ENCODE results near the gene KIAA0513. TPM values are rescaled to one million over a fixed set of nuclear protein-coding genes. Genes with fewer than 3 reads are reported as not detected.
A peak's percentile ranks its signal among the peaks of the same experiment; 100 is the strongest.

KIAA0513 gene
- total RNA-seq, 1 donor from 2014 or later = 10.3 TPM

DNA sequence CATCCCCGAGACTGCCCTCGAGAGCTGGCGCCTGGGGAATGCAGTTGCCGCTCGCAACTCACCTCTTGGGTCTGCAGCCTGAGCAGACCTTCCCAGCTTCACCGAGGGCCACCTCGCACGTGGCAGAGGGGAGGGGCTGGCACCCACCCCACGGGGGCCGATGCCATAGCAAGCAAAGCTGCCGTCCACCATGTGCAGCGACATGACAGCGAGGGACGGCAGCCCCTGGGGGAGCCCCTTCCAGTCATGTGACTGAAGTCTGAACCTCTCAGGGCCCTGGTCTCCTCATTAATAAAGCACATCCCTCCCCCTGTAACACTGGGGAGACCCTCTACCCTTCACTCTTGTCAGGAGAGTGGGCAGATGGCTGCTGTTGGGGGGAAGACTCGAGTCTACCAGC, 54.2 kb downstream of the KIAA0513 start:
- H3K27me3 Mint-ChIP-seq (ENCODE audit: low read depth) = peaks cover 4% of the 10 kb centered on the region
- DNase-seq (ENCODE audit: low read depth, low spot score) = no peak
- H3K4me3 Mint-ChIP-seq = no peak overlapping the region

DNA sequence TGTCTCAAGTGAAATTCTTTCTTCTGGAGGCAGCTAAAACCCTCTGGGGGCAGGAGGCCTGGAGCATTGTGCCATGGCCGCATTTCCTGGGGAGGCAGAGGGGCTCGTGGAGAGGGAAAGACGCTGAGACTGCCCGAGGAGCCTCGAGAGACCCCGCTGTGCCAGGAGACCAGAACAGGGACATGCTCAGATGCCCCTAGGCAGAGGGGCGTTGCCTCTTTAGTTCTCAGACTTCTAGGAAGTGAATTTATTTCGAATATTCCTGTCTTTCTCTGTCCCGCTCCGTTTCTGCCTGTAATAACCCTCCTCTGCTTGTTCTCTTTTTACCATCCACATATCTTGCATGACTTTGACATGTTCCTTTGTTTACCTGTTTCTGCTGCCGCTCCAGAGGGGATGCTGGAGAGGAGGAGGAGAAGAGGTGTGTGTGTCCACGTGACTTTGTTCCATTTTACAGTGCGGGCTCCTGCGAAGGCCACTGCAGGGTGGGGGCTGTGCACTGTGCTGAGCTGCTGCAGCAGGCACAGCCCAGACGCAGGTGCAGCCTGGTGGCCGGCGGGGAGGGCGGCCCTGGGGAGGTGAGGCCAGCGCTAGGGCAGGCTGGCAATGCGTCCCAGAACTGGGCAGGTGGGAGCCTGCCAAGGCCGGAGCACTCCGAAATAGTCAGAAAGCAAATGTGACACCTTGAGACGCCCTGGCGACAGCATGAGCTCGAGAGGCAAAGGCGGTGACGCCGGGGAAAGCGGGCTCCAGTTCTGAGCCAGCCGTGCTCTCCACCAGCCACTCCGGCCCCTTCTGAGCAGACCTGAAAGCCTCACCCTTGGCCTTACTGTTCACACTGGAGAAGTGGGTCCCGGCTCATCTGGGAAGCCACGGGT, 54.8 kb downstream of the KIAA0513 start:
- no peaks in the 10 kb centered on the region for H3K9me3 Mint-ChIP-seq
- no peak for DNase-seq (ENCODE audit: low read depth, low spot score)
- H3K36me3 Mint-ChIP-seq (ENCODE audit: low read depth) = peaks cover 12% of the 10 kb centered on the region
- peaks cover 54% of the 10 kb centered on the region for H3K4me1 Mint-ChIP-seq
- peaks cover 4% of the 10 kb centered on the region for H3K27me3 Mint-ChIP-seq (ENCODE audit: low read depth)
- TF ChIP-seq, protein P1, sequence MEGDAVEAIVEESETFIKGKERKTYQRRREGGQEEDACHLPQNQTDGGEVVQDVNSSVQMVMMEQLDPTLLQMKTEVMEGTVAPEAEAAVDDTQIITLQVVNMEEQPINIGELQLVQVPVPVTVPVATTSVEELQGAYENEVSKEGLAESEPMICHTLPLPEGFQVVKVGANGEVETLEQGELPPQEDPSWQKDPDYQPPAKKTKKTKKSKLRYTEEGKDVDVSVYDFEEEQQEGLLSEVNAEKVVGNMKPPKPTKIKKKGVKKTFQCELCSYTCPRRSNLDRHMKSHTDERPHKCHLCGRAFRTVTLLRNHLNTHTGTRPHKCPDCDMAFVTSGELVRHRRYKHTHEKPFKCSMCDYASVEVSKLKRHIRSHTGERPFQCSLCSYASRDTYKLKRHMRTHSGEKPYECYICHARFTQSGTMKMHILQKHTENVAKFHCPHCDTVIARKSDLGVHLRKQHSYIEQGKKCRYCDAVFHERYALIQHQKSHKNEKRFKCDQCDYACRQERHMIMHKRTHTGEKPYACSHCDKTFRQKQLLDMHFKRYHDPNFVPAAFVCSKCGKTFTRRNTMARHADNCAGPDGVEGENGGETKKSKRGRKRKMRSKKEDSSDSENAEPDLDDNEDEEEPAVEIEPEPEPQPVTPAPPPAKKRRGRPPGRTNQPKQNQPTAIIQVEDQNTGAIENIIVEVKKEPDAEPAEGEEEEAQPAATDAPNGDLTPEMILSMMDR (conservative IDR thresholded peaks at IDR 0.05) = no peak
- H3K27ac Mint-ChIP-seq (ENCODE audit: unreplicated experiment) = peak overlapping the region; percentile 31
- peak overlapping the region; percentile 50 for H3K4me3 Mint-ChIP-seq

More for the DNA sequence above, 54.2 kb downstream of the KIAA0513 start:
- H3K4me1 Mint-ChIP-seq = peaks cover 52% of the 10 kb centered on the region
- no peak overlapping the region for H3K27ac Mint-ChIP-seq (ENCODE audit: unreplicated experiment)
- peaks cover 12% of the 10 kb centered on the region for H3K36me3 Mint-ChIP-seq (ENCODE audit: low read depth)
- no peaks in the 10 kb centered on the region for H3K9me3 Mint-ChIP-seq
- TF ChIP-seq, protein P1 (conservative IDR thresholded peaks at IDR 0.05) = no peak

DNA sequence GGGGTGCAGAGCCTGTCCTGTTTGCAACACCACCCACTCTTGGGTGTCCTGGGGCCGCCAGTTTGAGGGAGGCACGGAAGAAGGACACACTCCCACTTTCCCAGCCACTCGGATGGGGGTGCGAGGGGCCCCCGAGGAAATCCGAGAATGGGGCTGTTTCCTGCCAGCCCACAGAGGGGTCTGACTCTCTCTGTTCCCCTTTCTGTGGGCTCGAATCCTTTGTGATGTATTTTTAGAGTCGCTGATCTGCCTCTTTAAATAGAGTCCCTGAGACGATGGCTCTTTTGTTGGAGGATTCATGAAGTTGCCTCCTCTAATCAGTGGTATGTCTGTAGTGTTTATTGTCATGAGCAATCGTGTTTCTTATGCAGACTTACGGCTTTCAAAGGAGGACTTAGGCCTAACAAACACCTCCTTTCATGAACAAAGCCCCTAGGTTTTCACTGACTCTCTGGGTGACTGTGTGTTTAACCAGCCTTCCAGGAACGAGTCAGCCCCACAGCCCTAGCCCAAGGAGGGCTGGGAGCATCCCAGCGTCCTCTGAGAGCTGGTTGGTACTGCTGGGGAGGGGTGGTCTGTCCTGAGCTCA, 55.5 kb downstream of the KIAA0513 start:
- Mint-ChIP-seq H3K9me3 (no peaks in the 10 kb centered on the region), H3K4me3 (peak overlapping the region; percentile 2), H3K27me3 (ENCODE audit: low read depth) (peaks cover 4% of the 10 kb centered on the region), H3K4me1 (peaks cover 54% of the 10 kb centered on the region), H3K27ac (ENCODE audit: unreplicated experiment) (no peak overlapping the region), H3K36me3 (ENCODE audit: low read depth) (peaks cover 12% of the 10 kb centered on the region)
- TF ChIP-seq, protein P1 (conservative IDR thresholded peaks at IDR 0.05) = no peak
- DNase-seq (ENCODE audit: low read depth, low spot score) = no peak

DNA sequence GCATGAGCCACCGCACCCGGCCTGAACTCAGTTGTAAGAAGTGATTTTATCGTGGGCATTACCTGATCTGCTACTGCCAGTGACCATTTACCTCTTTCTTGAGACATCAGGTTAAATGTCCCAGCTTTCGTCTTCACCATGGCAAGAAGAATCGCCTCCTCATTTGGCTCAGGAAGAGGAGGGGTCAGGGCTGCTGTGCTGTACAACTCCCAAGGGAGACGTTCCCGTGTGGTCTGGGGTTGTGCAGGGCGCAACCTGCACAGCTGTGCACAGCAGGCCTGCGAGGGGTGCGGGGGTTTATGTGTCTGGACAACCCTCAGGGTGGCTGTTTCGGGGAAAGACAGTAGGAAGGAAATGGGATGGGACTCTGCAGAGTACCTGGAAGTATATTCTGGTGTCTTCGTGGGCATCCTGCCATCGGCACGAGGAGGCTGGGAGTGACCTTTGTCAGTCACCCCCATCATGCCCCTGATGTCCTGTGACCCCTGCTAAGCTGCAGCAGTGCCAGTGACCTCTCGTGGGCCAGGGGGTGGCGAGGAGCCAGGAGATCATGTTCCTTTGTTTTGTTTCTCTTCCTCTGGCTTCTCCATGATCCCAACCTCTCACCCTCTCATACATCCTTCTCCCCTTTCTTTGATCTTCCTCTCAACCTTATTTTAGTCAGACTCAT, 57.4 kb downstream of the KIAA0513 start:
- H3K36me3 Mint-ChIP-seq (ENCODE audit: low read depth) = no peaks in the 10 kb centered on the region
- no peaks in the 10 kb centered on the region for H3K9me3 Mint-ChIP-seq
- peaks cover 53% of the 10 kb centered on the region for H3K4me1 Mint-ChIP-seq
- DNase-seq (ENCODE audit: low read depth, low spot score) = no peak
- no peak overlapping the region for H3K27ac Mint-ChIP-seq (ENCODE audit: unreplicated experiment)
- no peak overlapping the region for H3K4me3 Mint-ChIP-seq
- H3K27me3 Mint-ChIP-seq (ENCODE audit: low read depth) = peaks cover 4% of the 10 kb centered on the region
- TF ChIP-seq, protein P1 (conservative IDR thresholded peaks at IDR 0.05) = no peak

DNA sequence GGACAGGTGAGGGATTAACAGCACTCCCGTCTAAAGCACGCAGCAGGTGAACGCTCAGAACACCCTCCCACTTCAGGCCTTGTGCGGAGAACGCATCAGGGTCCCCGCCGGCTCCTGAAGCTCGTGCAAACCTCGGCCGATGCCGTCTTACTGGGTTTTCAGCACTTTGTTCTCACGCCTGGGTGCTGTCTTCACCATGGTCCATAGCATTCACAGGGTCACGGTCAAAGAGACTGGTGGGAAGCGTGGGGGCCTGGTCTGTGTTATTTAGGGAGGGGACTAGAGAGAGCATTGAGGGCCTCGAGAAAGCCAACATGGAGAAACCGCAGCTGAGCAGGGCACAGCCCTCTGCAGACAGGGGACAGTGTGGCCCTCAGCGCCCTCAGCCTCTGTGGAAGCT, 58.1 kb downstream of the KIAA0513 start:
- no peaks in the 10 kb centered on the region for H3K9me3 Mint-ChIP-seq
- H3K27me3 Mint-ChIP-seq (ENCODE audit: low read depth) = peaks cover 4% of the 10 kb centered on the region
- H3K36me3 Mint-ChIP-seq (ENCODE audit: low read depth) = no peaks in the 10 kb centered on the region
- no peak for DNase-seq (ENCODE audit: low read depth, low spot score)
- peaks cover 52% of the 10 kb centered on the region for H3K4me1 Mint-ChIP-seq
- H3K4me3 Mint-ChIP-seq = no peak overlapping the region
- no peak overlapping the region for H3K27ac Mint-ChIP-seq (ENCODE audit: unreplicated experiment)
- TF ChIP-seq, protein P1 (conservative IDR thresholded peaks at IDR 0.05) = no peak

All from neural crest cell (in vitro differentiated cells).